Stimulated activated CD8-positive, alpha-beta memory T cell treated with anti-CD3 and anti-CD28 coated beads, Interleukin-12 subunit alpha, Interleukin-12 subunit beta, amount 100 ng/mL, for 1 hour (primary cell): Measurements from ENCODE around the gene PCDH9.

Experiments
- DNase-seq: peaks from one replicate; pipeline ENCODE4 v3.0.0-alpha.2; 2020; ENCODE audit warnings: low read depth

The PCDH9 gene

GRCh38 chr13:66378894-66379293 is 851.2 kb downstream of the PCDH9 start:
- DNase-seq: no peak

DNA sequence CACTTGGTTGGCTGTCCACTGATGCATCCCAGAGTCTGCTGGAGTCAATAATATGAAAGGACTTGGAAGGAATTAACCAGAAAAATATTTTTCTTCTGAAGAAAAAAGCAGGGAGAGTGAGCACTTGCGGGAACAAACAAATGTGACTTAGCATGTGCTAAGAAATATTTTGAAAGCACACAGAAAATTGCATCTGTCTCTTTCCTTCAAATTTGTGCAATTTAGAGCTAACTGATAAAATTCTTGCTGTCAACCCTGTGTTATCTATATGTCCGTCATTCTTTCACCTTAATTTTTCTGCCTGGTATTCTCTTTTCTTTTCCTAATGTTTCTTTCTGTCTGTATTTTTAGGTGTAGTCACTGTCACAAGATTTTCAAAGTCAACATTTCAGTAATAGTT is 852.6 kb downstream of the PCDH9 start:
- no peak for DNase-seq

DNA sequence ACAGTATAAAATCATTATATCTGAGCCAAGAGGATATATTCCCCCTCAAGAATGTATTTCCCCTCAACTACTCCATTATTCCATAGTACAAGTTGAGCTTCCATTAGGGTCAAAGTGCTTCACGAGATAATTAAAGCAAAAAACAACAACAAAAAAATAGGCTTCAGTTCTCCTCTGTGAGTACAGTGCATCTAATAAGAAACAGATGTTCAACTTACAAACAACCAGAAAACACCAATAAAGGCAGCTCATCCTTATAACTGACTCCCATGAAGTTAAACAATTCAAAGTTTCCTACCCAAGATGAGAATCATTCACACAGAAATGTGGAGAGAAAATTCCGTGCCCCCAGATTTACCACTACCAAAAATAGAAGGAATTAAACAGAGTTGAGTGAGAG is 854.4 kb downstream of the PCDH9 start:
- no peak for DNase-seq

- no peak for DNase-seq
These were observed 860.5 kb downstream of the PCDH9 start for GRCh38 chr13:66369666-66370065.

DNA sequence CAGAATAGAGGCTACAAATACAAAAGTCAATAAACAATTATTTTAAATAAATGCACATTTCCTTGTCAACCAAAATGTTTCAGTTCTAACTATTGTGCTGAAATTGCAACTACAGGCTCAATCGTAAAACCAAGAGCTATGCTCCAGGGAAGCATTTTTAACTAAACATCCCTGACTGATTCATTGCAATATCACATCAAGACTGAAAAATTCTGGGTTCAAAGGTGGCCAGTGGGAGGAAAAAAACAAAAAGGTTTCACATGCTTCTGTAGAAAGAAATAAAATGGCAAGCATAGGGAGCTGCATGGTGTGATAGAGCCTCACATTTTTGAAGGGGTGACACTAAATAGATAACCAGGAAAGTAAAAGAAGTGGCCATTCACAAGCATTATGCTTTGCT is 862.8 kb downstream of the PCDH9 start:
- no peak for DNase-seq

- no peak for DNase-seq
These were observed 865.0 kb downstream of the PCDH9 start for GRCh38 chr13:66365101-66365500.

DNA sequence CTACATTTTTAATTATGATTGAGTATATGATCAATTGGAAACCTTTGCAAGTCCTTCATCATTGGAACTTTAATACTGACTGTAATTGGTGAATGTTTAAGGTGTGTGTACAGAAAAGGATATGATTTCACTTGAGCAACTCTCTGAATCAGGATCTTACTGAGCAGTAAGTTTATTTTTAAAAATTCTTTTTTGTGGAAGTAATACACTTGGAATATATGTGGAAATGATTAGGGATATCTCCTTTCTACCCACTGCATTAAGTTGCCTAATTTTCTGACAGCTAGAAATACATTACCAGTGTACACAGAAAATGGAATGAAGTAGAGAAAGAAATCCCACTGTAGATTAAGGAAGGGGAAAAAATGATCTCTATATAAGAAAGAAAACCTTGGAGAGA is 865.8 kb downstream of the PCDH9 start:
- no peak for DNase-seq

- DNase-seq: no peak
These were observed 867.7 kb downstream of the PCDH9 start for GRCh38 chr13:66362485-66362884.

DNA sequence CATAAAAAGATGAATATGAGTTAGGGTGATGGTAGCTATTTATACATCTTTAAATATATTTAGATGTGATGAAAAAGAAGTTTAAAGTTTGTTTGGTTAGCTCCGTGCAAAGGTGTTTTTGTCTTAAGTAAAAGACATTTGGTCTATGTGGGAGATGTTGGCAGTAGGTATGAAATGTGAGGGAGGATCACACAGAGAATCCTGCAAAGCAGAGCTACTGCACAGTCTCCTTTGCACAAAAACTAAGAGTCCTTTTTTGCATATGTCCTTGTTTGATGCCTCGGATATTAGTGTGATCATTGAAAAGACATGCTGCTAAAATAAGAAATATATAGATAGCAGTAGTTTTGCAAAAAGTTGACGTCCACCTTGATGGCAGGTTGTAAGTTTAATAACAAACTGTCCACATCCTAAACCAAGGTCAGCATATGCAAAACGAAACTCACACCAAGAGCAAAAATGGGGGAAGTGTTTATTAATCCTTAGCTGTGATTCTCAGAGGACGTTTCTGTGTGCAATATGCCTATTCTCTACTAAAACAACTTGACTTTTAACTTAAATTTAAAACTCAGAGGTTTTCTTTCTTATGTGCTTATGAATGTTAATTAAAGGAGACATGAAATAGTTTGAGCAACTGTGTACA is 870.1 kb downstream of the PCDH9 start:
- no peak for DNase-seq

DNA sequence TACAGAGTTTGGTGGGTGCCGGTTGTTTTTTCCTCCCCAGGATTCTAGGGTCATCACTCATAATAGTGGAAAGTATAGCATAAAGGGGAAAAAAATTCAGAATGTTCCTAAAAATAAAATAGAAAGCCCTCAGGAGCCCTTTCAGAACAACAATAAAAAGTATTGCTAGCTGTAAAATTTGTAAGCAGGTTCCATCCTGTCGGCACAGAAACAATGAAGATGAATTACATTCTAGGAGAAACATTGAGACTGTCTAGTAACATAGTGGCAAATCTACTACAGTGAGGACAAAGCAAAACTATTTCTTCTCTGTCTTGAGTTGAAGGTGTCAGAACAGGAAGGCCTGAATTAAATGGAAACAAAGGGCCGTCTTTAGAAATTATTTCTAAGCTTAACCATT is 870.7 kb downstream of the PCDH9 start:
- DNase-seq: no peak

GRCh38 chr13:66358564-66358963 is 871.6 kb downstream of the PCDH9 start:
- DNase-seq: no peak

- DNase-seq: no peak
These were observed 872.7 kb downstream of the PCDH9 start for GRCh38 chr13:66357463-66357862.

- DNase-seq: no peak
These were observed 875.0 kb downstream of the PCDH9 start for GRCh38 chr13:66354879-66355751.

DNA sequence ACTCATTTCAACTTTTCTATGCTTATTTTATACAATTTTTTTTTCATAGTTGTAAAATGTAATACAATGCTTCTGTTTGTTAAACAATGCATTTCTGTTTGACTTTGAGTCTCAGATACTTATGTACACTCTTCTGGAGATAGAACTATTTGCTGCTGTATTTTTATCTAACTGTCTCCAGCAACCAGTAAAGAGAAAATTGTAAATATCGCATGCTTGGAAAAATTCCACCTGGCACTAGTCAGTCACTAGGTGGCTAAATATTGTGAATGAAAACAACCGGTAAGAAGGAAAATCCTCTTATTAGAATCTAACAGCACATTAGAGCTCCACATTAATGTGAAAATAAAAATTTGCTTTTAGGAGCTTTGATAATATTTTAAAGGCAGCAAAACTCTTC is 876.5 kb downstream of the PCDH9 start:
- no peak for DNase-seq

DNA sequence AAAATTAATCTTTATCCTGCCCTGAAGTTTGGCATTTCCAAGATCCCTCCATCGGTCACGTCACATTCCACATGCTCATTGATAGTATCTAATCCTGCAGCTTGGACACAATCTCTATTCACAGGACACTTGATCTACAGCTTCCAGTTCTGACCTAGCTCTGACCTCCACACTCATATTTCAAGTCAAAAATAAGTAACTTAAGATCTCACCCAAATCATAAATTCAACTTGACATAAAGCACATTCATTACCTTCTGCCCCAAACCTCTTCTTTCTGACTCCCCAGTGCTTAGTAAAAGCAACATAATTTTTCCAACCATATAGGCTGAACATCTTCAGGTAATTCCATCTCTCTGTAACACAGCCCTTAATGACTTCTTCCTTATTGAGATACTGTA is 880.2 kb downstream of the PCDH9 start:
- DNase-seq: no peak

DNA sequence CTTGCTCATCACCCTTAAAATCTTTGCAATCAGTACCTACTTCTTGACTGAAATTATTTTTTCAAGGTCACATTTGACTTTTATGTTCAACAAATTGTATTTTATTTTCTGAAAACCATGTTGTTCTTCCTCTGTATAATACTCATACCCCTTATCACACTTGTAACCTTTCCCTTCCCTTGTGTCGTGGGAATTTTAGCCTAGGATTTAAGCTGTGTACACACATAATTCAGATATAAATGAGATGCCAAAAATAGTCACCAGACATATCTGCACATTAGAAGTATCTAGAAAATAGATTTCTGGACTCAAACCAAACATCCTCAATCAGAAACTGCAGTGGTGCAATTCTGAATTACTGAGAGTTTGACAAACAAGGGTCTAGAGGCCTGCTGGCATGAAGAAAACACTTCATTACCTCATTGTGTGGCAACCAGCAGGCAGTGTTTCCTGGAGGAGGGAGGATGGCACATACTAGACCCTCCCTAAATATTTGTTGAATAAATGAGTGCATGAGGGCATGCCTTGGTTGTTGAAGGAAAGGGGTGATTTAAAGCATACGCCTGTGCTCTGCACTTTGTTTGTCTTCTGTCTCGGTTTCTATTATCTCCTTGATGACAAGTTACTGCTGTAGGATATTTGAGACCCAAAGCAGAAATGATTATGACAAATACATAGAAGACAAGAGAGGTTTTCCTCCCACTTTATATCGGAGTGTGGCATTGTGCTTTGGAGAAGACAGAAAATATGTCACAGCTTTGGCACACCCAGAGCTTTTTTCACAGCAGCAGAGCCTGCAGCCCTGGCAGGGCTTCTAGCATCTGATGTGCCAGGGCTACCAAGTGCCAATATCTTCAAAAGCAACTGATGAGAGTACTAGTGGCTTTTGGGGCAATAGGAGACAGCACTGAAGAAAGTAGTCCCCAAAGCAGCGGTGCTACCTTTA is 881.1 kb downstream of the PCDH9 start:
- DNase-seq: no peak

DNA sequence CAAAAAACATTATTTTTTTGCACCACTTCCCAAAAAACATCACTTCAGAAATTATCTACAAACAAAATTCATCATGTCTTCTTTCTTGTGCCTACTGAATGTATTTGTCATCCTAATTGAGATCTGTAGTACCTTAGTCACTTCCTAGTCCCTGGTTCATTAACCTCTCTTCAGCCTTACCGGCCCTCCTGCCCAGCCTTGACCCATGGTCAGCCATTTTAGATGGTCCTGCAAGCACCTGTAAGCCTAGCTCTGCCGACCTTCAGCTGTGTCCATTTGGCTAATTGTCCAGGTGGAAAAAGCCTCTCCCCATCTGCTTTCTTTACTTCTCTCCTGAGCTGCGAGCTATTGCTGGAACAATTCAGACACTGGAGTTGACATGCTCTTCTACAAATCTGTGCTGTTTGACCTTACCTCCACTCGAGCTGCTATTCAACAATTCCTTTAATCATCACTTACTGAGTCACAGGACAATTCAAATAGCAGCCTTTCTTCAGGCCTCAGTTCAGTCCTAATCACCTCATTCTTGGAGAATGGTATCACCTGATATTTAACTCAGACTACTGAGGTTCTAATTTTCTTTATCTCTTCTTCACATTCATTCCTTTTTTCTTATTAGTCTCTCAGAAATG is 882.5 kb downstream of the PCDH9 start:
- no peak for DNase-seq

- DNase-seq: no peak
These were observed 884.2 kb downstream of the PCDH9 start for GRCh38 chr13:66345971-66346370.

- no peak for DNase-seq
These were observed 884.7 kb downstream of the PCDH9 start for GRCh38 chr13:66345518-66345810.

DNA sequence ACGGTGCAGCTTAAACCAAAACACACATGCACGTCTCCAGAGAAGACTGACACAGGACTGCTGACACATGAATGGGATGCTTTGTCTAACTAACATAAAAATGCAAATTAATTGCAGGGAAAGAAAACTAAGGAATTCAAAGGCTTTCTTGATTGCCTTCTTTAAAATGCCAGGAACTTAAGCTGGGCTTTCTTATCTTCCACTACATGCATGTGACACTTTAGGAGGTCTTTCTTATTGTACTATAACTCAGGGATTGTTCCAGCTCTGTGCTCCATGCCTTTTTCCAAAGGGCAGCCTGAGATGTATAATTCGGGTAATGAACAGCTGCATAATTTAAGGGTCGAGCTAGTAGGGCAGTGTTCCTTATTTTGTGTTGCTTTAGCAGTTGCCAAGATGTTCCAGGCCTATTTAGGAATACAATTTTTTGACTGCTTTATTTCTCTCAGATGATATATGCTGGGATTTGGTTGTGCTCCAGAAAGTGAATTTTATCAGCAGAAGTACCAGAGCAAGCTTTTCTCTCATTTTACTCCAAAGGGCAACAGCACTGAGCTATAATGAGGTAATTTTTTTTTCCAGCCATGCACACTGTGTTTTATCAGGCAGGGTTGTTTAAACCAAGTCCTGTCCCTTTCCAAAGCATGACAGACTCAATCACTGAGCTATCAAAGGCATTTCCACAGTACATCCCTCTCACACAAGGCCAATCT is 885.2 kb downstream of the PCDH9 start:
- DNase-seq: no peak

GRCh38 chr13:66343224-66343828 is 886.8 kb downstream of the PCDH9 start:
- DNase-seq: no peak
